H54 (cell line): Measurements from ENCODE around the gene INCA1.

Experiments used
- DNase-seq: peaks from one replicate; pipeline ENCODE4 v3.0.0; 2011; ENCODE audit warnings: low spot score, mixed read lengths; ENCODE audit not compliant: insufficient read length
- FAIRE-seq: peaks from 3 replicates; lab custom pipeline; 2011; peaks lifted over from hg19 to GRCh38; lab: Jason Lieb, UNC
- POLR2A ChIP-seq: IDR thresholded peaks from 2 replicates; pipeline ENCODE4 v1.6.1; 2011; ENCODE audit warnings: low read depth, mild to moderate bottlenecking, low read length

INCA1 gene

DNA sequence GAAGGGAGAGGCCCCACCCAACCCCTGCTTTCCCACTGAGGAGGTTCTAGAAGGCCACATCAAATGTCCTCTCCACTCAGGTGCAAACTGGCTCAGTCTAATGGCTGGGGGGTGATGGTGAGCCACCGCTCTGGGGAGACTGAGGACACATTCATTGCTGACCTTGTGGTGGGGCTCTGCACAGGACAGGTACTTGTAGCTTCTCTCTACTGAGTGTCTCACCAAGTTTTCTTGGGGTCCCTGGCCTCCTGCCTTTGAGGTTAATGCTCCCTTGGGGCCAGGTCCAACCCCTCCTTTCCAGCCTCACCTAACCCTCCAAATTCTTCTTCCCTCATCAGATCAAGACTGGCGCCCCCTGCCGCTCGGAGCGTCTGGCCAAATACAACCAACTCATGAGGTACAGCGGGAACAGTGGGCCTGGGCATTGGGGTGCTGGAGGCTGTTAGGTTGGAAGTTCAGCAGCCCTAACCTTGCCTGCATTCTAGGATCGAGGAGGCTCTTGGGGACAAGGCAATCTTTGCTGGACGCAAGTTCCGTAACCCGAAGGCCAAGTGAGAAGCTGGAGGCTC lies 40.7 kb downstream of the INCA1 start:
- DNase-seq: no peak
- TF ChIP-seq POLR2A: no peak
- FAIRE-seq: no peak

DNA sequence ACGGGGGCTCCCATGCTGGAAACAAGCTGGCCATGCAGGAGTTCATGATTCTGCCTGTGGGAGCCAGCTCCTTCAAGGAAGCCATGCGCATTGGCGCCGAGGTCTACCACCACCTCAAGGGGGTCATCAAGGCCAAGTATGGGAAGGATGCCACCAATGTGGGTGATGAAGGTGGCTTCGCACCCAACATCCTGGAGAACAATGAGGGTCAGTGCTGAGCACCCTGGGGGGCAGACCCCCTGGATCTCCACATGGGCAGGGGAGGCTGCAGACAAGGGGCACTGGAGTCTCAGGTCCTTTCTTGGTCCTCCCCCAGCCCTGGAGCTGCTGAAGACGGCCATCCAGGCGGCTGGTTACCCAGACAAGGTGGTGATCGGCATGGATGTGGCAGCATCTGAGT lies 42.2 kb downstream of the INCA1 start:
- no peak for TF ChIP-seq POLR2A
- DNase-seq (no peak), FAIRE-seq (no peak)

DNA sequence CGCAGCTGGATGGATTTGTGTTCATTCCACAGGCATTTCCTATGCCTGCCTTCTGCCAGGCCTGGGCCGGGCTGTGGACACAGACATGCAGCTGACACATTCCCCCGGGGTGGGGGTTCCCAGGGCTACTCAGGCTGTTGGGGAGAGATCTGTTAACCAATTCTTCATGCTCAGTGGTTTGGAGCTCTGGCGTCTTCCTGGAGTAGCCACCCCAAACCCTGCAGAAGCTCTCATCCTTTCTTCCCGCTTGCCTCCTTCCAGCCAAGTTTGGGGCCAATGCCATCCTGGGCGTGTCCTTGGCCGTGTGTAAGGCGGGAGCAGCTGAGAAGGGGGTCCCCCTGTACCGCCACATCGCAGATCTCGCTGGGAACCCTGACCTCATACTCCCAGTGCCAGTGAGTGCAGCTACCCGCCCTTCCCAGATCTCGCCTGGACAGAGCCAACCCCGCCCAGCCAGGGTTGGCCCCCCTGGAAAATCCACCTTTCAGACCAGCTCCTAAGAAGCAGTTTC lies 43.8 kb downstream of the INCA1 start:
- no peak for TF ChIP-seq POLR2A
- DNase-seq (peak; percentile 83), FAIRE-seq (peak; percentile 72)

DNA sequence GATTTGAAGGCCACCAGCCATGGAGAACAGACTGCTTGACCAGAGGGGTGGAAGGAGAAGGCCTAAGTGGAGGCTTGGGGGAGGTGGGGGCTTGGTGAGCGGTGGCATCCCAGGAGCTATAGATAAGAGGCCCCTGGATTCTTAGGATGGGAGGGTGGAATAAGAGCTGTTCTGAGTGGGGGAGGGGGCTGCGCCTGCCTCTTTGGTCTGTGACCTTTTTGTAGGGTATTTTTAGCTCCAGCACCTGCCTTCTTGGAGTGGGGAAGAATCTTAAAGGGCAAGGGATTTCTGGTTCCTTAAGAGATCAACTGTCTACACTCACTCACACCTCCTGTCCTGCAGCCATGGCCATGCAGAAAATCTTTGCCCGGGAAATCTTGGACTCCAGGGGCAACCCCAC lies 45.8 kb downstream of the INCA1 start:
- FAIRE-seq: no peak

DNA sequence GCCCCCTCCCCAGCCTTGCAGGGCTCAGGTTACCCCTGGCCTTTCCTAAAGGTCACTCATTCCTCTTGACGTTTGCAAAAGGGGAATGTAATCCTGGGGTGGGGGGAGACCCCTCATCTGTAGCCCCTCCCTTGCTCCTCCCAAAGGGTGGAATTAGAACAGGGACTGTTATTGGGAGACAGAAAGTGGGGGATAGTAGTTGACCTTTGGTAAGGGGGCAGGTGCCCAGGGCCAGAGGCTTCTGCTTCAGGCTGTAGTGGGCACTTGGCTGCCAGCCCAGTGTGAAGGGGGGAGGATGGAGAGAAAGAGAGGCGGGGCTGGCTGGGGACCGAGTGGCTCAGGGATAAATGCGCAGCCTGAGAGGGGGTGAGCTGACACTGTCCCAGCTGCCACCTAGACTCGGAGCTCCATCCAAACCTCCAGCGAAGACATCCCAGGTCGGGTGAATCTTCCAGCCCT lies 46.5 kb downstream of the INCA1 start, which contains the start of gene ENO3:
ENO3 (plus strand) TSS at position 374 of the 459 bp plus-strand sequence. CDS start 711 bp downstream, outside the sequence.
- no peak for DNase-seq

More for the DNA sequence above, 45.8 kb downstream of the INCA1 start:
- TF ChIP-seq POLR2A: no peak
- no peak for DNase-seq

DNA sequence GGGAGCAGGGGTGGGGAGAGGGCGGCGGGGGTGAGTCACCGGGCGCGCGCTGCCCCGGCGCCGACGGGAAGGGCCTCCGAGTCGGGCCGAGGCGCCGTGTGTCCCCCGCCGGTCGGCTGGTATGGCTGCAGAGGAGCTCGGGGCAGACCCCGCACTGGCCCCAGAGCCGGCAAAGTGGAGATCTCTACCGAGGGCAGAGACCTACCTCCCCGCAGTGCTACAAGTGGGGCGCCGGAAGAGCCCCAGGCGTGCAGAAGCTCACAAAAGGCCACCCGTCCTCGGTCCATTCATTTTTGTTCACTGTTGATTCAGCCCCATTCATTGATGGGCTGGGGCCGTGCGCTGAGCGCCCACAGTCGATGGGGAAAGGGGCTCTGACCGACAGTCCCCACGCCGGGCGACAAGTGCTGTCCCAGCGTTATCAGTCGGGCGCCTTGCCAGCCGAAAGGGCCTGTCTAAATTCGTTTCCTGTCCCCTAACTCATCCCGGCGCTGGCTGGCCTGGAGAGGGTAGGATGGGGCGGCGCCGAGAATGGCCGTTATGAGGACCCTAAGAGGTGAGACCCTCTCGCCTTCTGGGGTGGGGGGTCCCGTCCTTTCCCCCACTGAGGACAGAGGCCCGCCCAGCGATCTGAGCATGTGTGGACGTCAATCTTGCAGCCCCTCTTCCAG lies 47.1 kb downstream of the INCA1 start:
- DNase-seq (no peak), FAIRE-seq (no peak)
- TF ChIP-seq POLR2A: 0 out of 2 replicates have a peak, but pooled peaks have one; percentile 1

More for the DNA sequence above, 46.5 kb downstream of the INCA1 start, which contains the start of gene ENO3:
- no peak for FAIRE-seq
- no peak for TF ChIP-seq POLR2A

DNA sequence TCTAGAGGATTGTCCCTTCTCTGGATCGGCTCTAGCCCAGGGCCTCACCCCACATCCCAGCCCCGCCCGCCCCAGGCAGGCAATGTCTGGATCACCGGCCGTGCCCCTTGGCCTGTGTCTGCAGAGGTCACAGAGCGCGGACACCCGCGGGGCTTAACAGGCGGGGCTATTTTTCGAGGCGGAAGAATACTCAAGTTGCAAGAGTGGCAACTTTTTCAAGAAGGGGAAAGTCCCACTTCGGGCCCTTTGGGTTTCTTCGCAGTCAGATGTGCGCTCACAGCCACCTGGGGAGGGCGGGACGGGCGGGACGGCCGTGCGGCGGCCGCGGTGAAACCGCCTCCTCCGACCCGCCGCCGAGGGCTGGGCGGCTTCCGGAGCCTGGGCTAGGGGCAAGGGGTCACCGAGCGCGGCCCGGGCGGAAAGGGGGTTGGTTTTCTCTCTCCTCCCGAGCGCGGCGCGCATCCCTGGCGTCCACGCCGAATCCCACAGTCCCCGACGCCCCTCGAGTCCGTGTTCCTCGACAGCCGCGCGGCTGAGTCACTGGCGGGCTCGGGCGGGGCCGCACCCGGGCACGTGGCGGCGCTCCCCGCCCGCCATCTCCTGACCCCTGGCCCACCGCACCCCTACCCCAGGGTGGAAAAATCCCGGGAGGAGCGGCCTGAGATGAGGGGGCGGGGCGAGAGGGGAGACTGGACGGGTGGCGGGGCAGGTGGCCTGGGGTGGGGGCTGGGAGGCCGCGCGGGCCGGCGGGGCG lies 47.8 kb downstream of the INCA1 start:
- peak; percentile 34 for TF ChIP-seq POLR2A
- DNase-seq (peak; percentile 61), FAIRE-seq (no peak)

DNA sequence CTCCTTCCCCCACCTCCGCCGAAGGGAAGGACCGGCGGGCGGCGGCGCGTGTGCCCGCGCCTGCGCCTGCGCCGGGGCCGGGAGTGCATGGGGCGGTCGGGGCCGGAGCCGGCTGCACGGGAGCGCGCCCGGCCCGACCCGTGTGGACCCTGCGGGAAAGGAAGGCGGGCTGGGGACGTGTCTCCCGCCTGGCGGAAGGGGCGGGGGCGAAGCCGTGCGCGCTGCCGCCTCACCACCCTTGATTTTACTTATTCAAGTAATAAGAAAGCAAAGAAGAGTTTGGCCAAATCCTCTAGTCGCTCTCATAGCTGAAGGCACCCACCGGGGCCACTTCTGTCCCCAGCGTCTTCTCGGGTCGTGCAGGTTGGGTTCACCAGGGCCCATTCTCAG lies 48.4 kb downstream of the INCA1 start:
- FAIRE-seq (no peak), DNase-seq (peak; percentile 89)
- TF ChIP-seq POLR2A: no peak; the same call in 1 of the 2 replicates

DNA sequence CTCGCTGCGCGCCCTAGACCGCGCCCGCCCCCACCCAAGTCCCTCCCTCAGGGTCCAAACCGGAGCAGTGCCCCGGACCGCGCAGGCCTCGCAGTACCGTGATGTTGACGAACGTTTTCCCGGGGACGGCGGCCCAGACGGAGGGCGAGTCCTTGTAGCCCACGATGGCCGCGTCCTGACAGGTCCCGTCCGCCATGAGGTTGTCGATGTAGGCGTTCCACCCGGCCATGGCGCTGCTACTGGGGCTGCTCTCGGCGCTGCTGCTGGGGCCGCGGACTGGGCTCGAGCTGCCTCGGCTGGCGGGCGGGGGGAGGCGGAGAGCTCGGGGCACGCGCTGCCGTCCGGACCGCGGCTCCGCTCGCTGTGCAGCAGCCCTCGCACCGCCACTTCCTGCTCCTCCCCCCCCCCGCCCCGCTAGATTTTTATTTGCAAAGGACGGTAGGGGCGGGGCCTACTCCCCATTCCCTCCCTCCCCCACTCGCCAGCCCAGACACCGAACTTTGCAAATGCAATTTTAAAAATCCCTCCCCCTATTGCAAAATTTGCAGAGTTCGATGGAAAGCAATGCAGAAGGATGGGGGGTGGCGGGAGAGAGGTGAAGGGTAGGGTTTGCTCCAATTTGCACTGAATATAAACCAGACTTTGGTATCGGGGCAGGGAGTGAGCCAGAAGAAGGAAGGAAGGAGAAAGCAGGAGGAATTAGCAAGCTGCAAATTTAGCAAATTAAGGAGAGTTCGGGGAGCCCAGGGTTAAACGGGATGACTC lies 49.0 kb downstream of the INCA1 start, which contains the start of gene PFN1:
PFN1 (minus strand) TSS at position 365 of the 765 bp plus-strand sequence; CDS start at position 229, 136 bp downstream.
- DNase-seq: peak; percentile 79
- FAIRE-seq: no peak

DNA sequence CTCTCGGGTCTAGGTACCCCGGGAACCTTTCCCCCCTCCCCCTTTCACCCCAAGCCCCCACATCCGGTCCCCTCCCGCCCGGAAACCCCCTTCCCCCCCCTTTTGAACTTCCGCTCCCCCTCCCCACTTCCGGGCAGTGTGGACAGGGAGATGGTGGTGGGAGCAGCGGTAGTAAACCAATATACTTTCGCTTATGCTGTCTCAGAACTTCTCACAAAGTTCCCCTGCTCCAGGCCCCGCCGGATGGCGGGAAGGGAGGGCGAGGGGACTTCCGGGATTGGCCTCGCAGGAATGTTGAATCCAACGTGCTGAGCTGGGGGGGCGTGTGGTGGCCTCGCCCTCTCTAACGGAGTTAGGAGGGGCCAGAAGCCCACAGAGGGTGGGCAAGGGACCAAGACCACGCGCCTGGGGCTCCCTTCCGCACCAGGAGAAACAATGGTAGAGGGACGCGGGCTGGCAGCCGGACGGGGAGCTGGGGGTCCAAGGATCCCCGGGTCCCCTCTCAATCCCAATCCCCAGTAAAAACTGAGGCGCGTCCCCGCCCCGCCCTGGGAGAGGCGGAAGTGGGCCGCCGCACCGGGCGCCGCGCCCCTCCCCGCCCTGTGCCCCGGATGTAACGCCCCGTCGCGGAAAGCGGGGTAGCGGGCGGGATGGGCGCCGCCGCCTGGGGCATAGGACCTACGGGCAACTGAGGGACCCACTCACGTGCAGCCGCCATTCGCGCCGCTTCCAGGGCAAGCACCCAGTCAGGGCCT lies 49.7 kb downstream of the INCA1 start:
- FAIRE-seq (no peak), DNase-seq (no peak)
- peak; percentile 16; the same call in 1 of the 2 replicates for TF ChIP-seq POLR2A

More for the DNA sequence above, 49.0 kb downstream of the INCA1 start, which contains the start of gene PFN1:
- peak; percentile 97 for TF ChIP-seq POLR2A

DNA sequence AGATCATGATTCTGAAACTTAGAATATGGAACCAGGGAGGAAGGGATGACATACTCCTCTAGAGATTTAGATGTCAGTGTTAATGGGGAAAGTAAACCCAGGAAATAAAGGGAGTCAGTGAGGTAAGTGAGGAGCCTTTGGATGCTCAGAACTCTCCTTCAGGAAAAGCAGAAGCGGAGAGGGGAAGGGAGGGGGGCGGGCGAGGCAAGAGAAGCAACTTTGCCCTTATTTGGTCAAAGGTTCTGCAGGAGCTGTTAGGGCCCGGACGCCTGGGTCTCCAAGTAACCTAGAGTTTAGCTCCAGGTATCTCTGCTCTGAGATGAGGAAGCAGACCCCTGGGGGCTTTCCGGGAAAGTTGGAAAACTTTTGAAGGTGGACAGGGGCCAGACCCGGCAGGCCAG lies 50.3 kb downstream of the INCA1 start:
- no peak for DNase-seq
- no peak for FAIRE-seq
- no peak for TF ChIP-seq POLR2A

DNA sequence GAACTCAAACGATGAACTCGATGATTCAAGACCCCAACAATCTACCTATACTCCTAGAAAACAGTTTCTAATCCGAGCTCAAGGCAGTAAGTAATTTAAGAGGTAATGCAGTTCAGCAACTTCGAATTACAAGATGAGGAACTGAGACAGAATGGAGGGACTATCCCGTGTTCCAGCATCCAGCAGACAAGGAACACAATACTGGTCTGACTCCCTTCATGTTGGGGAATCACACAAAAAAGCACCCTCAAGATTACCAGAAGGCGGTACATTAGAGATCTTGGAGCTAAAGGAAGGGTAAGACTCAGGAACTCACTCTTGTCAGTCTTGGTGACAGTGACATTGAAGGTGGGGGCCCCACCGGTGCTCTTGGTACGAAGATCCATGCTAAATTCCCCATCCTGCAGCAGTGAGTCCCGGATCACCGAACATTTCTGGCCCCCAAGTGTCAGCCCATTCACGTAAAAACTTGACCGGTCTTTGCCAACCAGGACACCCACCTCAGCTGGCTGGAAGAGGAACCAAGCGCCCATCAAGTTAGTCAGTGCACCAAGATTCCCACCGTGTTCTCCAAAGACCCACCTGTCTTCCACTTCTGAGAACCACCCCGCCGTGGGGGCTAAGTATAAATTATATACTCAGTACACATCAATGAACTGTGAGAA lies 50.9 kb downstream of the INCA1 start:
- FAIRE-seq (no peak), DNase-seq (no peak)
- TF ChIP-seq POLR2A: no peak
